Activated CD8-positive, alpha-beta memory T cell treated with anti-CD3 and anti-CD28 coated beads, Interleukin-2, amount 50 U/mL, for 24 hours (primary cell): ENCODE data around the gene SLC35G2.
"Not testable (repeated sequence)": the region's sequence is repeated elsewhere in the genome, so short reads cannot be mapped to it uniquely, and the experiment has no call there.

ENCODE experiments used
- DNase-seq: peaks from one replicate; pipeline ENCODE4 v3.0.0-alpha.2; 2020; ENCODE audit errors: extremely low read depth

SLC35G2 gene

GRCh38 chr3:136885357-136886213 lies 66.7 kb downstream of the SLC35G2 start:
- no peak for DNase-seq

DNA sequence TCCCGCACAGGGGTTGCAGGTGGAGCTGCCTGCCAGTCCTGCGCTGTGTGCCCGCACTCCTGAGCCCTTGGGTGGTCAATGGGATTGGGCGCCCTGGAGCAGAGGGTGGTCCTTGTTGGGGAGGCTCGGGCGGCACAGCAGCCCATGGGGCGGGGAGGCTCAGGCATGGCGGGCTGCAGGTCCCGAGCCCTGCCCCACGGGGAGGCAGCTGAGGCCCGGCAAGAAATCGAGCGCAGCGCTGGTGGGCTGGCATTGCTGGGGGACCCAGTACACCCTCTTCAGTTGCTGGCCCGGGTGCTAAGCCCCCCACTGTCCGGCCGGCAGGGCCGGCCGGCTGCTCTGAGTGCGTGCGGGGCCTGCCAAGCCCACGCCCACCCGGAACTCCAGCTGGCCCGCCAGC lies 71.0 kb downstream of the SLC35G2 start:
- DNase-seq: no peak

GRCh38 chr3:136891934-136892855 lies 73.3 kb downstream of the SLC35G2 start:
- DNase-seq: no peak

DNA sequence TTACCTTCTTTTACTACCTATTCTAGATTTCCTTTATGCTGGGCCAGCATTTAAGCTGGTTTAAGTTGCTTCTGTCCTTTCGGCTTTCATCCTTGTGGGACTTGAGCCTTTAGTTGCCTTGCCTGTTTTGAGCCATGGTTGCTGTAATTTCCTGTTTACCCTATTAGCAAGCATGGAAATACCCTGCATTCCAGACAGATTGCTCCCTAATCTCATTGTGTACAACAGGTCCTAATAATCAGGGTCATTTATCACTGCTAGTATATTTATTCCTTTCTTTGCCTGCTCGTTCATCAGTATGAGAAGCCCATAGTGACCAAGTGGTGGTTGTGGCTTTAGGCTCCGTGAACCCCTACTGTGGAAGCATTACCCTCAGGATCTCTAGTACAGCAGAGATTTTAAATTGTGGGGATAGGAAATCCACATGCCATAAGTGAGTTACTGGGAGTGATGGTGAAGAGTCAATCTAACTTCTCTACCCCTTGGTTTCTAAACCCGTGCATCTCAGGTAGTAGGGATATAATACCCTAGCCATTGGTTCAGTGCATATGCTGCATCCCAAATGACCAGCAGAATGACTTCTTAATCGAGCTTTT lies 75.0 kb downstream of the SLC35G2 start:
- DNase-seq: no peak

DNA sequence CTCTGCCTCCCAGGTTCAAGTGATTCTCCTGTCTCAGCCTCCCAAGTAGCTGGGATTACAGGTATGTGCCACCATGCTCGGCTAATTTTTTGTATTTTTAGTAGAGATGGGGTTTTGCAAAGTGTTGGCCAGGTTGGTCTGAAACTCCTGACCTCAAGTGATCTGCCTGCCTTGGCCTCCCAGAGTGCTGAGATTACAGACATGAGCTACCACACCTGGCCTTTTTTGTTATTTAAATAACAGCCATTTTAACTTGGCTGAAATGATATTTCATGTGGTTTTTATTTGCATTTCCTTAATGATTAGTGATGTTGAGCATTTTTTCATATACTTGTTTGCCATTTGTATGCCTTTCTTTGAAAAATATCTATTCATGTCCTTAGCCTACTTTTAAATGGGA lies 78.2 kb downstream of the SLC35G2 start:
- not testable (repeated sequence) for DNase-seq

DNA sequence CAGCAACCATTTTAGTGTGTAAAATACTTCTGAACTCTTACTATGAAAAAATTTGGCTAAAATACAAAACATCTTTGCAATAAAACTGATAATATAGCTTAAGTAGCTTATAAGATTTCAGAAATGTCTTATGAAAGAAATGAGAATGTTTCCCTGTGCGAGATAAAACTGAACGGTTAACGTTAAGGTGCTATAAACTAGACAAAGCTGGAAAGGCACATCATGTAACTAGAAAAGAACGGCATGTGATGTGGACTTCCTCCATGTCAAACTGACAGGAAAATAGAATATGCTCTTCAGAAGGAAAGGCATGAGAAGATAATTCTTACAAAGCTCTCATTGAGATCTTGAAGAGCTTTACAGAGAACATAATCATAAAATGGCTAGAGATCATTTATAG lies 79.6 kb downstream of the SLC35G2 start:
- DNase-seq: no peak

DNA sequence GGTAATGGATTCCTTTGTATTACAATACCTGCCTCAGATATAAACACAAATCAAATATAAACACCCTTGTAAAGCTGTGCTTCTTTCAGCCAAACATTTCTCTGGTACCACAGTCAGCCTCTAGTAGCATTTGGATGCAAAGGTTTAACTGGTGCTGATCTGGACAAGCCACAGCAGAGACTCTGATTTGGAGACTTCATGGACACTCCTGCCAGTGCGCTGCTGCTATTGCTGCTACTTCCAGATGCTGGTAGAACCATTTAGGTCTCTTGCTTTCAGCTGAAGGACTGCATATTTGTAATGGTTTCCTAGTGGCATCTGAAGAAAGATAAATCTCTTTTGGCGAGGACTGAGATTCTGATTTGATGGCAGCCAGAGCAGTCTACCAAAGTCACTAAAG lies 80.0 kb downstream of the SLC35G2 start:
- no peak for DNase-seq

- no peak for DNase-seq
Measured at GRCh38 chr3:136899622-136900158, 80.8 kb downstream of the SLC35G2 start.

DNA sequence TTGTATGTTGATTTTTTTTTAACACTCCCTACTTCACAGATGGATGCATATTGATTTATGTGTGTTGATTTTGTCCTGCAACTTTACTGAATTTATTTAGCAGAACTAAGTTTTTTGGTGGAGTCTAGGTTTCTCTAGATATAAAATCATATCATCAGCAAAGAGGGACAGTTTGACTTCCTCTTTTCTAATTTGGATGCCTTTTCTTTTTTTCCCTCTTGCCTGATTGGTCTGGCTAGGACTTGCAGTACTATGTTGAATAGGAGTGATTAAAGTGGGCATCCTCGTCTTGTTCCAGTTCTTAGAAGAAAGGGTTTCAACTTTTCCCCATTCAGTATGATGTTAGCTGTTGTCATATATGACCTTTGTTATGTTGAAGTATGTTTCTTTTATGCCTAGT lies 81.8 kb downstream of the SLC35G2 start:
- not testable (repeated sequence) for DNase-seq

DNA sequence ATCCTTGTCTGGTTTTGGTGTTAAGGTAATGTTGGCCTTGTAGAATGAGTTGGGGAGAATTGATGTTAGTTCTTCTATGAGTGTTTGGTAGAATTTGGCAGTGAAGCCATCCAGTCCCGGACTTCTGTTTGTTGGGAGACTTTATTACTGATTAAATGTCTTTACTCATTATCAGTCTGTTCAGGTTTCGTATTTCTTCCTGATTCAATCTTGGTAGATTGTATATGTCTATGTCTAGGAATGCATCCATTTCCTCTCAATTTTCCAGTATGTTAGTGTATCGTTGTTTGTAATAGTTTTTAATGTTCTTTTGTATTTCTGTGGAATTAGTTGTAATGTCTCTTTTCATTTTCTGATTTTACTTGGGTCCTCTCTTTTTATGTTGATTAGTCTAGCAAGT lies 82.5 kb downstream of the SLC35G2 start:
- no peak for DNase-seq

GRCh38 chr3:136902530-136902929 lies 83.6 kb downstream of the SLC35G2 start:
- DNase-seq: not testable (repeated sequence)

GRCh38 chr3:136903899-136904298 lies 85.0 kb downstream of the SLC35G2 start:
- no peak for DNase-seq

GRCh38 chr3:136904746-136905145 lies 85.8 kb downstream of the SLC35G2 start:
- DNase-seq: no peak
